MM.1S (cell line): Measurements from ENCODE around the gene RNF212B.

ENCODE experiments used
- DNase-seq: peaks from one replicate; pipeline ENCODE4 v3.0.0-alpha.2; 2015
- H2AFZ ChIP-seq: fragments of 300-600 bp; sonication (generic); 2 replicates; pipeline ENCODE4 v1.6.0; 2016; ENCODE audit warnings: antibody characterized with exemption, low read length
- H3F3A ChIP-seq: fragments of 300-600 bp; sonication (generic); 2 replicates; pipeline ENCODE4 v1.6.1; 2016; ENCODE audit warnings: mild to moderate bottlenecking, antibody characterized with exemption, low read length, moderate library complexity, mixed read lengths; ENCODE audit not compliant: insufficient read depth
- H3K27ac ChIP-seq: fragments of 300-600 bp; sonication (generic); 2 replicates; pipeline ENCODE4 v1.5.1; 2016; ENCODE audit warnings: mild to moderate bottlenecking, low read length
- H3K27me3 ChIP-seq: fragments of 300-600 bp; sonication (generic); replicated peaks from 2 replicates; pipeline ENCODE4 v1.6.0; 2016; ENCODE audit warnings: low read length; ENCODE audit not compliant: insufficient read depth
- H3K36me3 ChIP-seq: fragments of 300-600 bp; sonication (generic); replicated peaks from 2 replicates; pipeline ENCODE4 v1.6.1; 2016; ENCODE audit warnings: mild to moderate bottlenecking, low read length, mixed read lengths; ENCODE audit not compliant: insufficient read depth
- H3K4me1 ChIP-seq: fragments of 300-600 bp; sonication (generic); 2 replicates; pipeline ENCODE4 v1.6.1; 2016; ENCODE audit warnings: low read length, mixed read lengths
- H3K4me2 ChIP-seq: fragments of 300-600 bp; sonication (generic); 2 replicates; pipeline ENCODE4 v1.6.0; 2016; ENCODE audit warnings: low read depth, low read length
- H3K4me3 ChIP-seq: fragments of 300-600 bp; sonication (generic); 2 replicates; pipeline ENCODE4 v1.5.1; 2016; ENCODE audit warnings: low read length, mixed read lengths
- H3K79me2 ChIP-seq: fragments of 300-600 bp; sonication (generic); 2 replicates; pipeline ENCODE4 v1.6.1; 2016; ENCODE audit warnings: mixed run types, low read length, mixed read lengths
- H3K9ac ChIP-seq: fragments of 300-600 bp; sonication (generic); 2 replicates; pipeline ENCODE4 v1.6.1; 2016; ENCODE audit warnings: low read length, mixed read lengths
- H3K9me2 ChIP-seq: fragments of 300-600 bp; sonication (generic); replicated peaks from 2 replicates; pipeline ENCODE4 v1.6.1; 2016; ENCODE audit warnings: mild to moderate bottlenecking, low read length, mixed read lengths; ENCODE audit not compliant: insufficient read depth
- H3K9me3 ChIP-seq: fragments of 300-600 bp; sonication (generic); replicated peaks from 2 replicates; pipeline ENCODE4 v1.6.1; 2016; ENCODE audit warnings: mild to moderate bottlenecking, low read length, mixed read lengths; ENCODE audit not compliant: insufficient read depth
- H4K20me1 ChIP-seq: fragments of 300-600 bp; sonication (generic); 2 replicates; pipeline ENCODE4 v1.6.1; 2016; ENCODE audit warnings: mild to moderate bottlenecking, low read length, moderate library complexity, mixed read lengths; ENCODE audit not compliant: insufficient read depth
- CTCF ChIP-seq: fragments of 300-600 bp; sonication (generic); IDR thresholded peaks from 2 replicates; pipeline ENCODE4 v1.5.1; 2016; ENCODE audit warnings: antibody characterized with exemption, low read length, mixed read lengths
- EZH2 ChIP-seq: fragments of 300-600 bp; sonication (generic); optimal IDR thresholded peaks from 2 replicates; pipeline ENCODE3; 2017; ENCODE audit warnings: low read depth, mild to moderate bottlenecking, antibody characterized with exemption, low read length, mixed read lengths
- EZH2phosphoT487 ChIP-seq: fragments of 300-600 bp; sonication (generic); IDR thresholded peaks from 2 replicates; pipeline ENCODE4 v1.6.1; 2018; ENCODE audit warnings: antibody characterized with exemption, low read length

RNF212B gene

GRCh38 chr14:23281247-23281646, 43.5 kb downstream of the RNF212B start:
- Histone ChIP-seq H2AFZ (no peak overlapping the region), H3K36me3 (no peaks in the 10 kb centered on the region), H3K9me2 (no peaks in the 10 kb centered on the region), H3K4me3 (no peak overlapping the region), H3F3A (no peaks in the 10 kb centered on the region; the same call in 1 of the 2 replicates), H3K27ac (no peak overlapping the region), H4K20me1 (no peaks in the 10 kb centered on the region), H3K79me2 (peaks cover 19% of the 10 kb centered on the region), H3K4me1 (no peaks in the 10 kb centered on the region; the same call in 1 of the 2 replicates), H3K9ac (no peak overlapping the region), H3K9me3 (no peaks in the 10 kb centered on the region), H3K4me2 (no peak overlapping the region), H3K27me3 (no peaks in the 10 kb centered on the region)
- no peak for TF ChIP-seq CTCF
- no peak for TF ChIP-seq EZH2phosphoT487
- no peak for TF ChIP-seq EZH2
- no peak for DNase-seq

DNA sequence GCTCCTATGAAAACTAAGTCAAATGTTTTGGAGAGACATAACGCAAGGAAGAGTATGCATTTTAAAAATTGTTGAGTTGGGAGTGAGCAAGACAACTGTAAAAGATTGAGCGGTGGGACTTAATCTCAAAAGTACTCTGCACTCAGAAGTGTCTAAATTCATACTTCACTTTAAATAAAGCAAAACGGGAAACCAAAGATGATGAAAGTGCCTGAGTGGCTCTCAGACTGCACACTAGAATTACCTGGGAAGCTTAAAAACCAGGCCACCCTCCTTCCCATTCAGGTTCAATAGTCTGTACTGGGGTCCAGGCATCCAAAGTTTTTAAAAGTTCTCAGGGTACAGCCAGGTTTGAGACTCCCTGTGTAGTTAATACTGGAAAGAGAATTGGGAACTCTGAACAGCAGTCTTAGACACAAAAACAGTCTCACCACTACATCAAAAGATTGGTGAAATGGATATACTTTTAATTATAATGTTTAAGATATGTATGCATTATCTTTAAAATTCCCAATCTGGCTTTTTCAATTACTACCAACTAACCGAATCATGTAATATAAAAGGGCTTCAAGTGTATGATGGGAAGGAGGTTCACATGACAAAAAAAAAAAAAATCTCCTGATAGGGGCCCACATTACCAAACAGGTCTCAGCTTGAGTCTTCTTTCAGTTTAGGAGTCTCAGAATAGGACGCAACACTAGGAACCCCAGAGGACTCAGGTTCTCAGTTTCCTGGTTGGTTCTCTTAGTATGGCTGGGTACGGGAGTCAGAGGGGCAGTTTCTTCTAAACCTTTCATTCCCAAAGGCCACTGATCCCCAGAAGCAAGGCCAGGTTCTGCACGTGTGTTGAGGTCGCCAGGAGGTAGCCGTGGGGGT, 47.2 kb downstream of the RNF212B start:
- H3K36me3 ChIP-seq = no peaks in the 10 kb centered on the region
- peaks cover 6% of the 10 kb centered on the region for H3F3A ChIP-seq
- H3K79me2 ChIP-seq = peaks cover 19% of the 10 kb centered on the region
- peak overlapping the region; percentile 58 for H2AFZ ChIP-seq
- peak overlapping the region; percentile 54 for H3K4me2 ChIP-seq
- H3K9me3 ChIP-seq = no peaks in the 10 kb centered on the region
- H3K9me2 ChIP-seq = no peaks in the 10 kb centered on the region
- peak; percentile 22 for DNase-seq
- H3K4me3 ChIP-seq = peak overlapping the region; percentile 86
- no peak for TF ChIP-seq EZH2phosphoT487
- TF ChIP-seq EZH2 = no peak
- TF ChIP-seq CTCF = no peak
- H3K9ac ChIP-seq = peak overlapping the region; percentile 72; the same call in 1 of the 2 replicates
- no peaks in the 10 kb centered on the region for H3K27me3 ChIP-seq
- peak overlapping the region; percentile 48; the same call in 1 of the 2 replicates for H3K27ac ChIP-seq
- H4K20me1 ChIP-seq = no peaks in the 10 kb centered on the region
- H3K4me1 ChIP-seq = no peaks in the 10 kb centered on the region; the same call in 1 of the 2 replicates

- Histone ChIP-seq H3K4me1 (no peaks in the 10 kb centered on the region; the same call in 1 of the 2 replicates), H3K79me2 (peaks cover 19% of the 10 kb centered on the region), H4K20me1 (no peaks in the 10 kb centered on the region), H2AFZ (peak overlapping the region; percentile 58), H3K27me3 (no peaks in the 10 kb centered on the region), H3K9me2 (no peaks in the 10 kb centered on the region), H3K27ac (peak overlapping the region; percentile 48; the same call in 1 of the 2 replicates), H3F3A (peaks cover 6% of the 10 kb centered on the region), H3K4me2 (peak overlapping the region; percentile 54; the same call in 1 of the 2 replicates), H3K9ac (peak overlapping the region; percentile 72), H3K36me3 (no peaks in the 10 kb centered on the region), H3K4me3 (peak overlapping the region; percentile 86), H3K9me3 (no peaks in the 10 kb centered on the region)
- TF ChIP-seq CTCF (no peak), EZH2 (no peak), EZH2phosphoT487 (no peak)
- no peak for DNase-seq
Observed at GRCh38 chr14:23285530-23286019, 47.8 kb downstream of the RNF212B start.
